Peyer's patch (tissue), 4 donors: ENCODE results near the gene TAGLN2. TPM values are rescaled to one million over a fixed set of nuclear protein-coding genes. Genes with fewer than 3 reads are reported as not detected.

ENCODE experiments used
- DNase-seq, 3 donors: peaks; one replicate each; pipeline ENCODE4 v3.0.0-alpha.2; 2017 to 2019
- H3K27ac ChIP-seq, 4 donors: fragments of 200-600 bp; sonication (generic); one replicate each; pipeline ENCODE4 v1.5.1; 2016 to 2019
- H3K27me3 ChIP-seq, 2 donors: fragments of 200-600 bp; sonication (generic); one replicate each; pipeline ENCODE4 v1.5.1; 2019
- H3K36me3 ChIP-seq, 3 donors: fragments of 200-600 bp; sonication (generic); one replicate each; pipeline ENCODE4 v1.5.1; 2016 to 2019
- H3K4me1 ChIP-seq, 4 donors: fragments of 200-600 bp; sonication (generic); one replicate each; pipeline ENCODE4 v1.5.1; 2016 to 2019
- H3K4me3 ChIP-seq, 4 donors: fragments of 200-600 bp; sonication (generic); 1 replicate in 3 of 4; 2 replicates in 1 of 4; pipeline ENCODE4 v1.5.1; 2016 to 2019; ENCODE audit warnings: mild to moderate bottlenecking in 1 of 4
- H3K9me3 ChIP-seq, 4 donors: fragments of 200-600 bp; sonication (generic); one replicate each; pipeline ENCODE4 v1.5.1; 2016 to 2019; ENCODE audit warnings: mild to moderate bottlenecking in 1 of 4
- POLR2A ChIP-seq, 2 donors: fragments of 450-650 bp; IDR thresholded peaks; one replicate each; pipeline ENCODE4 v1.5.1; 2017; ENCODE audit warnings: antibody characterized with exemption in 2 of 2, mild to moderate bottlenecking in 2 of 2, moderate library complexity in 2 of 2
- total RNA-seq, 4 donors: library from RNA; depleted of rRNA; stranded (reverse); fragments of >200 nt; gene quantifications; one replicate each; pipeline ENCODE4 v1.1.0, GENCODE V29; 2016
- TF ChIP-seq, protein P1 (sequence below), 6 experiments: fragments of 450-650 bp in 4 of 6; fragments of 200-600 bp in 2 of 6; sonication (generic) in 1 of 6; IDR thresholded peaks; one replicate each; pipeline ENCODE4 v1.5.1; 2017 to 2019; ENCODE audit warnings: antibody characterized with exemption in 6 of 6, mild to moderate bottlenecking in 3 of 6, moderate library complexity in 1 of 6

Gene TAGLN2
- total RNA-seq, 4 donors from 2014 or later, result 120 to 304 (median 177) TPM

- Histone ChIP-seq H3K4me3 (peak overlapping the region in 2 of 4 donors; percentile 49 to 52), H3K27me3 (no peaks in the 10 kb centered on the region), H3K4me1 (peaks cover 0 to 8% (median 0%) of the 10 kb centered on the region in 4 donors), H3K9me3 (no peaks in the 10 kb centered on the region), H3K36me3 (no peaks in the 10 kb centered on the region), H3K27ac (peak overlapping the region in 3 of 4 donors; percentile 59 to 88 (median 72))
- DNase-seq, result peak in 2 of 3 donors; percentile 87 to 91
- TF ChIP-seq, protein P1, sequence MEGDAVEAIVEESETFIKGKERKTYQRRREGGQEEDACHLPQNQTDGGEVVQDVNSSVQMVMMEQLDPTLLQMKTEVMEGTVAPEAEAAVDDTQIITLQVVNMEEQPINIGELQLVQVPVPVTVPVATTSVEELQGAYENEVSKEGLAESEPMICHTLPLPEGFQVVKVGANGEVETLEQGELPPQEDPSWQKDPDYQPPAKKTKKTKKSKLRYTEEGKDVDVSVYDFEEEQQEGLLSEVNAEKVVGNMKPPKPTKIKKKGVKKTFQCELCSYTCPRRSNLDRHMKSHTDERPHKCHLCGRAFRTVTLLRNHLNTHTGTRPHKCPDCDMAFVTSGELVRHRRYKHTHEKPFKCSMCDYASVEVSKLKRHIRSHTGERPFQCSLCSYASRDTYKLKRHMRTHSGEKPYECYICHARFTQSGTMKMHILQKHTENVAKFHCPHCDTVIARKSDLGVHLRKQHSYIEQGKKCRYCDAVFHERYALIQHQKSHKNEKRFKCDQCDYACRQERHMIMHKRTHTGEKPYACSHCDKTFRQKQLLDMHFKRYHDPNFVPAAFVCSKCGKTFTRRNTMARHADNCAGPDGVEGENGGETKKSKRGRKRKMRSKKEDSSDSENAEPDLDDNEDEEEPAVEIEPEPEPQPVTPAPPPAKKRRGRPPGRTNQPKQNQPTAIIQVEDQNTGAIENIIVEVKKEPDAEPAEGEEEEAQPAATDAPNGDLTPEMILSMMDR (IDR thresholded peaks at IDR 0.05), result no peak
- peak in 1 of 2 donors; percentile 58 for TF ChIP-seq POLR2A (IDR thresholded peaks at IDR 0.05)
These were observed 35.5 kb upstream of the TAGLN2 start for GRCh38 chr1:159960721-159961381.

DNA sequence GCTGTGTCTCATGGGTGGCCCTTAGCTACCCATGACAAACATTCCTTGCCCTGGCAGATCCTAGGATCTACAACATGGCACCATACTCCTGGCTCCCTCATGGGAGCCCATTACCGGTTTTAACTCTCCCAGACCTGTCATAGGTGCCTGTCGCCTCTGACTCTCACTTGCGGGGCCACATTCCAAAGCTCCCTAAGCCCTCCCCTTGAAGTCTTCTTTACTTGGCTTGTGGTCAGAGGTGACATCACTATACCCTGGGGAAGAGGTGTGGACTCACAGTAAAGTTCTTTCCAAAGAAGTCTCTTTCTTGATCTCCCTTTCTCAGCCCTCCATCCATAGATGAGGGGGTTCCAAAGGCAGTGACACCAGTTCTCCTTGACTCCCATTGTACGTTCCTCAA lies 34.1 kb upstream of the TAGLN2 start:
- H3K4me3 ChIP-seq, result no peak overlapping the region
- H3K36me3 ChIP-seq, result no peaks in the 10 kb centered on the region
- H3K27me3 ChIP-seq, result no peaks in the 10 kb centered on the region
- no peak overlapping the region for H3K27ac ChIP-seq
- H3K4me1 ChIP-seq, result peaks cover 0 to 8% (median 0%) of the 10 kb centered on the region in 4 donors
- DNase-seq, result no peak
- TF ChIP-seq, protein P1 (IDR thresholded peaks at IDR 0.05), result no peak
- no peak for TF ChIP-seq POLR2A (IDR thresholded peaks at IDR 0.05)
- H3K9me3 ChIP-seq, result no peaks in the 10 kb centered on the region

- Histone ChIP-seq H3K27ac (no peak overlapping the region), H3K36me3 (no peaks in the 10 kb centered on the region), H3K27me3 (no peaks in the 10 kb centered on the region)
These were observed 33.5 kb upstream of the TAGLN2 start for GRCh38 chr1:159958719-159959380.

DNA sequence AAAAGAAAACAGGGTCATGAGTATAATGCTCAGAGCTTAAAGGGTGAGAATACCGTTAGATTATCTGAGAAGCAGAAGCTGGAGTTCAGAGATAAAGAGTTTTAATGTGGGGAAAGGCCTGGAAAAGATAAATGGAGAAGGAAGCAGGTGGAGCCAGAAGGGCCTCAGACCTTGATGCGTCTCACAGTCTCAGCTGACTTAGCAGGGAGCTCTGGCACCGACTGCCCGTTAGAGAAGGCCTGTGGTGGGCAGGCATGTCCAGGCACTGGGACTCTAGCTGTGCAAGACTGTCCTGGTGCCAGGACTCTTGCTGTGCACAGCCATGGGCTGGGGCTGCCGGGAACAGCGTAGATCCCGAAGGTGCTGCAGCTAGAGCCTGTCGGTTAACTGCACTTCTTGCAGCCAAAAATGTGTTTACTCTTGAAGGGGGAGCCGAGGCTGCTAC lies 32.5 kb upstream of the TAGLN2 start:
- H3K27ac ChIP-seq, result no peak overlapping the region

More at GRCh38 chr1:159958719-159959380, 33.5 kb upstream of the TAGLN2 start:
- Histone ChIP-seq H3K4me3 (no peak overlapping the region), H3K9me3 (no peaks in the 10 kb centered on the region), H3K4me1 (peaks cover 0 to 8% (median 0%) of the 10 kb centered on the region in 4 donors)
- DNase-seq, result no peak
- no peak for TF ChIP-seq POLR2A (IDR thresholded peaks at IDR 0.05)
- TF ChIP-seq, protein P1 (IDR thresholded peaks at IDR 0.05), result no peak

GRCh38 chr1:159955456-159955855 lies 30.1 kb upstream of the TAGLN2 start:
- H3K4me3 ChIP-seq, result no peak overlapping the region
- no peak overlapping the region for H3K27ac ChIP-seq
- DNase-seq, result no peak
- H3K9me3 ChIP-seq, result no peaks in the 10 kb centered on the region
- no peaks in the 10 kb centered on the region for H3K27me3 ChIP-seq
- TF ChIP-seq POLR2A (IDR thresholded peaks at IDR 0.05), result no peak
- TF ChIP-seq, protein P1 (IDR thresholded peaks at IDR 0.05), result no peak
- H3K36me3 ChIP-seq, result no peaks in the 10 kb centered on the region
- no peaks in the 10 kb centered on the region for H3K4me1 ChIP-seq

More for the DNA sequence above, 32.5 kb upstream of the TAGLN2 start:
- H3K4me1 ChIP-seq, result peaks cover 0 to 8% (median 0%) of the 10 kb centered on the region in 4 donors
- no peak for DNase-seq
- no peak for TF ChIP-seq POLR2A (IDR thresholded peaks at IDR 0.05)
- TF ChIP-seq, protein P1 (IDR thresholded peaks at IDR 0.05), result no peak
- H3K9me3 ChIP-seq, result no peaks in the 10 kb centered on the region
- H3K4me3 ChIP-seq, result no peak overlapping the region
- no peaks in the 10 kb centered on the region for H3K27me3 ChIP-seq
- no peaks in the 10 kb centered on the region for H3K36me3 ChIP-seq
